COLO668 (cell line): ENCODE measurements around the gene BRIX1.
"Not testable (repeated sequence)": the region's sequence is repeated elsewhere in the genome, so short reads cannot be mapped to it uniquely, and the experiment has no call there.

Source experiments
- DNase-seq: peaks from one replicate; lab custom pipeline; 2025; ENCODE audit not compliant: unreplicated experiment; lab: John Stamatoyannopoulos, UW

BRIX1 gene

DNA sequence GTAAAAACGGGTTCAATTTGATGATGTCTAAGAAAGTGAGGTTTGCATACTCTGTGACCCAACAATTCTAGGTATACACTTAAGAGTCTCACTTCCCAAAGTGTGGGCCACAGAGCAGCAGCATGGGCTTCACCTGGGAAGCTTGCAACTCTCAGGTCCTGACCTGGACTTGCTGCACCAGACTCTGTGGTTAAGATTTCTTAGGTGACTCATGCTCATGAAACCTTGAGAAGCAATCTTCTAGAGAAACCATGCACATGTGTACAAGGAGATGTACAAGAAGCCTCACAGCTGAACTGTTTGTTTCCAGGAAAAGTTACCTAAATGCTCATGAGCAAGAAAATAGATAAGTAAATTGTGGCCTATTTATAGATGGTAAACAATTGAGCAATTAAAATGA lies 43.8 kb downstream of the BRIX1 start:
- no peak for DNase-seq

GRCh38 chr5:34967540-34967939 lies 52.0 kb downstream of the BRIX1 start:
- DNase-seq, result no peak

- DNase-seq, result no peak
Measured at GRCh38 chr5:34968258-34968657, 52.7 kb downstream of the BRIX1 start.

DNA sequence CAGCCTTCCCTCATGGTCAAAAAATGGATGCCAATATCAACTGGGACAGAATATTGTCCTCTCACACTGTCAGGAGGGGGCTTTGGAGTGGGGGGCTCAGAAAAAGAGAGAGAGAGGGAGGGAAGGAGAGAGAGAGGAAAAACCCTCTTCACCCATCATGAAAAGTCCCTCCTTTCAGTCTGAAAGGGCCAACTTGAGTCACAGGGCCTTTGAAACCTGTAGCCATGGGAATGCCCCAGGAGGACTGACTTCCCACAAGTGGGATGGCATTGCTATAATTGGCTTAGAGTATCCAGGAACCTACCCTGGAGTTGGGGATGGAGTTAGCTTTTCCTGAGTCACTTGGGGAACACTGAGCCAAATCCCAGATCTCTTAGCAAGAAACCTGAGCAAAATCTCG lies 55.0 kb downstream of the BRIX1 start:
- DNase-seq, result no peak

DNA sequence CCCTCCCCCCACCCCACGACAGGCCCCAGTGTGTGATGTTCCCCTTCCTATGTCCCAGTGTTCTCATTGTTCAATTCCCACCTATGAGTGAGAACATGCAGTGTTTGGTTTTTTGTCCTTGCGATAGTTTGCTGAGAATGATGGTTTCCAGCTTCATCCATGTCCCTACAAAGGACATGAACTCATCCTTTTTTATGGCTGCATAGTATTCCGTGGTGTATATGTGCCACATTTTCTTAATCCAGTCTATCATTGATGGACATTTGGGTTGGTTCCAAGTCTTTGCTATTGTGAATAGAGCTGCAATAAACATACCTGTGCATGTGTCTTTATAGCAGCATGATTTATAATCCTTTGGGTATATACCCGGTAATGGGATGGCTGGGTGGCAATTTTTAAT lies 56.1 kb downstream of the BRIX1 start:
- not testable (repeated sequence) for DNase-seq
